NCI-H1092 treated with DMSO at 0.1 percent for 48 hours (cell line): ENCODE data around the gene SLC7A6.

ENCODE experiments used
- DNase-seq: peaks from one replicate; lab custom pipeline; 2025; lab: John Stamatoyannopoulos, UW

The SLC7A6 gene

DNA sequence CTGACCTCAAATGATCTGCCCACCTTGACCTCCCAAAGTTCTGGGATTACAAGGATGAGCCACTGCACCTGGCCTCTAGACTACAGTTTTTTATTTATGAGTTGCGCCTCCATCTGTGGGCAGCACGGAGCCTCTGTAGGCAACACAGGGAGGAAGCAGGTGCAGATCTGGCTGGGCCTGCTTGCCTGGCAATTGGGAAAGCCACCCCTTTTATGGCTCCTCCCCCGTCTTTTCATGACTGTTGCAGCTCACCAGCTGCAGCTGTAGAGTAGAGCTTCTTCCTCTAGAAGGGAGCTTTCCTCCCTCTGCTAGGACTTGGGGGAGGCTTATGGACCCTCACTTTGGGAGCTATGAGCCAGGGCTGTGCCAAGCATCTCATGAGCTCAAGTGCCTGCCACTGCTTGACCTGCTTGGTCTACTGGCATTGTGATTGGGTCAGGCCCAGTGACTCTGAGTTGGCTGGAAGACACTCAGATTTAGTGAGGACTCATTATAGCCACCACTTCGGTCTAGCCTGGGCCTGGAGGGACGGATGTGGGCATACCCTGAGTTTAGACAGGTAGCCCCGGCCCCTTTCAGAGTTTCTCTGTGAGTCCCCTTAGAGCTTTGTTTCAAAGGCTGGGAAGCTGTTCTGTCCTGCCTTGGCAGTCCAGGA, 6.9 kb upstream of the SLC7A6 start:
- DNase-seq, result peak; percentile 10

DNA sequence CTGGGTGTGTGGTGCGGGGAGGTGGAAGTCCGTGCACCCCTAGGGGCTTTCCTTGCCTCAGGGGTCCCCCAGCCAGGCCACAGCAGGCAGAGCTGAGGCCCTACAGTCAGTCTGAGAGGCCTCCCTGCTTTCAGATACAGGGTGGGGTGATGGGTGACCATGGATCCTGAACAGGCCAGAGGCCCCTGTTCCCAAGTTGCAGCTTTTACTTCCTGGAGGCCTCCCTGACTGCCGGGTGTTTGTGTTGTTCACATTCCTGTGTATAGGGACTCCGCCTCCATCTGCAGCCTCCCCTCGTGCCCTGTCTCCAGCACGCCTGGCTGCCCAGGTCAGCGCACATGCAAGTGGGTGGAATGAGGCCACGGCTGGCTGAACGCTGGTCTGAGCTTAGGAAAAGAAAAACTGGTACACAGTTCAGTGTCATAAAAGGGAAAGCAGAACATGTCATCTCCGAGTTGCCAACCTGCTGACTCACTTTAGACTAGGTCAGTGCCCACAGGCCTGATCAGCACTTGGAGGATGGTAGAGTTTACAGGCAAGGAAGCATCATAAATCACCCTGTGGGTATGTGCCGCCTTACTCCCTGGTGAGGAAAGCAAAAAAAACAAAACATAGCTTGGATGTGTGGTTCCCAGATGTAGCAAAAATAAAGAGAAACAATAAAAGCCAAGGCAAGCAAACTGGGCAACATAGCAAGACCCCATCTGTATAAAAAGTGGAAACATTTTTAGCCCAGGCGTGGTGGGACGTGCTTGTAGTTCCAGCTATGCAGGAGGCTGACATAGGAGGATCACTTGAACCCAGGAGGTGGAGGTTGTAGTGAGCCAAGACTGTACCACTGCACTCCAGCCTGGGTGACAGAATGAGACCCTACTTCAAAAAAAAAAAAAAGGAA, 6.2 kb upstream of the SLC7A6 start:
- no peak for DNase-seq

GRCh38 chr16:68259007-68259825, 5.1 kb upstream of the SLC7A6 start:
- no peak for DNase-seq

DNA sequence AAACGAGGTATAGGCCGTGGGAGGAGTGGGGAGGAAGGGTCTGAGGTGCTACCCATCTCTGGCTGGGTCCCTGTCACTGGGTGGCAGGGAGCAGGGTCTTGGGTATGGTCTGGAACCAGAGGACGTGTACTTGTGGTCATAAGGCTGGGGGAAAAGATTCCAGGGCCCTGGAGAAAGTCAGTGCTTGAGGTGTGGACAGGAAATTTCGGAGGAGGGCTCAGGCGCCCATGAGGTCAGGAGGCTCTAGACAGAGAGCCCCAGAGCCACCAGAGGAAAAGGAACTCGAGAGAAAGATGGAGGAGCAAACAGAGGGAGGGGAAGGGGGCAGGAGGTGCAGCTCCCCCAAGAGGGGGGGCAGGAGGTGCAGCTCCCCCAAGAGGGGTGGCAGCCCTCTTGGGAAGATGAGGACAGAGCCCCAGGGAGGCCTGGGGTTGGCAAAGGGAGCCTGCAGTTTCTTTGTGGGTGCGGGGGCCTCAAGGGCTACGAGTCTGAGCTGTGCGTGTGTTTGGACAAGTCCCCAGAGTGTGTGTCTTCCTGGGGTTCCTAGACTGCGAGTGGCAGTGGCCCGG, 683 bp upstream of the SLC7A6 start:
- no peak for DNase-seq

GRCh38 chr16:68265078-68265920, 973 bp downstream of the SLC7A6 start:
- DNase-seq, result peak; percentile 44

- no peak for DNase-seq
Measured at GRCh38 chr16:68267612-68268405, 3.5 kb downstream of the SLC7A6 start.

- DNase-seq, result no peak
Measured at GRCh38 chr16:68269793-68270192, 5.5 kb downstream of the SLC7A6 start.

DNA sequence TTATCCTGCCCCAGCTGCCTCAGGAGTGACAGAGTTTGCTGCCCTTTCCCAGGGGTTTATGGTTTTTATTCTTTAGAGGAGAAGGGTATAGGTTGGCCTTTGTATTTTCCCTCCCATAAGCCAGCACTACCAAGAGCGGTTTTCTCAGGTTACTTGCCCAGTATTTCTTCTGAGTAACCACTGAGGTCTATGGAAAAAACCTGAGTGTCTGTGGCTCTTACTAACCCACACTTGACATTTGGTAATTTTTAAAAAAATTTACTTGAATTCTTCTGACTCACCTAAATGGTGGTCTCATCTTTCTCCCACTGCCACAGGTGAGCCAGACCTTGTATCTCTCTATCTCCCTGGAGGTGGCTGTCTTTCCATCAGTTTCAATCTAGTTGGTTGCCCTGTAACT, 6.0 kb downstream of the SLC7A6 start:
- no peak for DNase-seq

GRCh38 chr16:68272507-68273209, 8.3 kb downstream of the SLC7A6 start:
- no peak for DNase-seq

- no peak for DNase-seq
Measured at GRCh38 chr16:68273459-68273858, 9.1 kb downstream of the SLC7A6 start.

- DNase-seq, result no peak
Measured at GRCh38 chr16:68273896-68274295, 9.6 kb downstream of the SLC7A6 start.

GRCh38 chr16:68274441-68274840, 10.1 kb downstream of the SLC7A6 start:
- DNase-seq, result no peak

- DNase-seq, result no peak
Measured at GRCh38 chr16:68275611-68276191, 11.4 kb downstream of the SLC7A6 start.

GRCh38 chr16:68276223-68276622, 11.9 kb downstream of the SLC7A6 start:
- no peak for DNase-seq

GRCh38 chr16:68279726-68280558, 15.6 kb downstream of the SLC7A6 start:
- no peak for DNase-seq

DNA sequence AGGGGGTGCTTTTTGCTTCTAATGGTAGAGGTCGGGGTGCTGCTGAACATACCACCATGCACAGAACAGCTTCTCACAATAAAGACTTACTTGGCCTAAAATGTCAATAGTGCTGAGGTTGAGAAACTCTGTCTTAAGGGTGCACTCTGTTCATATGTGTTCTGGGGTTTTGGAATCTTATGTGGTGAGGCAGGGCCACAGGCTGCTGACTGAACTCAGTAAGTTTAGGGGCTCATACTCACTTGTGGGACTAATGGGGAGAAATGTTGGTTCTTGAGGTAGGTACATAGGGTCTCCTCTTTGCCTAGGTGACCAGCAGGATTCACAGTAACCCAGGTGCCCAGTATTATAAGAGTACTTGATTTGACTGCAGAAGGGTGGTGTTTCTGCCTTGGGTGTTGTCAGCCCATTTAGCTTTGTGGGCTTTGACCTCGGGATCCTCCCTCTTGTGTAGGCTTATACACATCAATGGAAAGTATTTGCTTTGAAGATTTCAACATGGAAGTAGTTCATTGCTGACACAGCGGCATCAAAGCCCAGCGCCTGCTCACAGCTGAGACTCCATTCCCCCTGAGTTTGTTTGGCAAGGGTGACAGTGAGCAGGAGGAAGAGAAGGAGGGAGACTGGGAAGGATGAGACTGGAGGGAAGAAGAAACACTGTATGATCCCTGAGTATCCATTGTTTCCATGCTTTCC, 17.2 kb downstream of the SLC7A6 start:
- no peak for DNase-seq

DNA sequence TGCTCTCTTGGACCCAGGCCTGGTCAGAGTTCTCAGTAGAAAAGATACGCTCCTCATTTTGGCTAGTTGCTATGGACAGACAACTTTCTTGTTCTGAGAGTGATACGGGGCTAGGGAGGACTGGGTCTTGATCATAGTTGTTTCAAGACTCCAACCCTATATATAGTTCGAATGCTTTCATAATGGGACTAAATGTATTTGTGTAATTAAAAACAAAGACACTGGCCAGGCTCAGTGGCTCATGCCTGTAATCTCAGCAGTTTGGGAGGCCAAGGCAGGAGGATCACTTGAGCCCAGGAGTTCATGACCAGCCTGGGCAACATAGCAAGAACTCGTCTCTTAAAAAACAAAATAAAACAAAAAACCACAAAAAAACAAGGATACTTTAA, 17.7 kb downstream of the SLC7A6 start:
- DNase-seq, result no peak

GRCh38 chr16:68283346-68283745, 19.0 kb downstream of the SLC7A6 start:
- no peak for DNase-seq
